HepG2 (cell line): Measurements from ENCODE around the gene PLK5. TPM values are rescaled to one million over a fixed set of nuclear protein-coding genes. Genes with fewer than 3 reads are reported as not detected.
A peak's percentile ranks its signal among the peaks of the same experiment; 100 is the strongest.

Experiments used
- AGO2 ChIP-seq: fragments of 200-400 bp; formaldehyde crosslinking; optimal IDR thresholded peaks from 2 replicates; pipeline ENCODE3; 2017; ENCODE audit warnings: mild to moderate bottlenecking, low read depth, low read length, moderate library complexity
- CHCHD3 ChIP-seq: sonication (generic); formaldehyde crosslinking; IDR thresholded peaks from 2 replicates; pipeline ENCODE4 v1.8.0; 2022; ENCODE audit warnings: mild to moderate bottlenecking, missing genetic modification reagents, moderate library complexity
- EEA1 ChIP-seq: sonication (generic); formaldehyde crosslinking; IDR thresholded peaks from 2 replicates; pipeline ENCODE4 v1.5.1; 2020; ENCODE audit warnings: mild to moderate bottlenecking, missing genetic modification reagents, borderline replicate concordance
- ERF ChIP-seq: IDR thresholded peaks from 2 replicates; pipeline ENCODE4 v1.6.1; 2018; ENCODE audit warnings: missing biosample characterization, missing genetic modification reagents
- GLI4 ChIP-seq: sonication (generic); formaldehyde crosslinking; IDR thresholded peaks from 2 replicates; pipeline ENCODE4 v1.5.1; 2020; ENCODE audit warnings: missing genetic modification reagents, mild to moderate bottlenecking, moderate library complexity, borderline replicate concordance
- HDAC1 ChIP-seq: sonication (generic); formaldehyde crosslinking; IDR thresholded peaks from 2 replicates; pipeline ENCODE4 v1.5.1; 2020; ENCODE audit warnings: mild to moderate bottlenecking, missing genetic modification reagents
- HNRNPLL ChIP-seq: fragments of 200-400 bp; formaldehyde crosslinking; IDR thresholded peaks from 2 replicates; pipeline ENCODE4 v1.6.1; 2017; ENCODE audit warnings: mild to moderate bottlenecking, low read depth, low read length; ENCODE audit not compliant: poor library complexity, severe bottlenecking
- JARID2 ChIP-seq: sonication (generic); formaldehyde crosslinking; IDR thresholded peaks from 2 replicates; pipeline ENCODE4 v1.8.1; 2023; ENCODE audit warnings: missing genetic modification reagents, inconsistent platforms; ENCODE audit not compliant: insufficient replicate concordance
- JUNB ChIP-seq: sonication (generic); formaldehyde crosslinking; IDR thresholded peaks from 2 replicates; pipeline ENCODE4 v1.8.0; 2022; ENCODE audit warnings: missing genetic modification reagents, mild to moderate bottlenecking, borderline replicate concordance
- MTA1 ChIP-seq: sonication (generic); formaldehyde crosslinking; IDR thresholded peaks from 2 replicates; pipeline ENCODE4 v1.4.0; 2020; ENCODE audit warnings: missing genetic modification reagents, mild to moderate bottlenecking, borderline replicate concordance
- NFATC3 ChIP-seq: sonication (generic); formaldehyde crosslinking; IDR thresholded peaks from 2 replicates; pipeline ENCODE4 v1.5.1; 2020; ENCODE audit warnings: mild to moderate bottlenecking, missing genetic modification reagents
- NFRKB ChIP-seq: fragments of 450-650 bp; IDR thresholded peaks from 2 replicates; pipeline ENCODE4 v1.6.1; 2017
- SP2 ChIP-seq: sonication (generic); formaldehyde crosslinking; IDR thresholded peaks from 2 replicates; pipeline ENCODE4 v1.5.1; 2020; ENCODE audit warnings: mild to moderate bottlenecking, missing genetic modification reagents
- ZFP36L1 ChIP-seq: sonication (generic); formaldehyde crosslinking; IDR thresholded peaks from 2 replicates; pipeline ENCODE4 v1.8.0; 2022; ENCODE audit warnings: mild to moderate bottlenecking, missing genetic modification reagents, moderate library complexity
- ZFP90 ChIP-seq: sonication (generic); formaldehyde crosslinking; IDR thresholded peaks from 2 replicates; pipeline ENCODE4 v1.8.0; 2022; ENCODE audit warnings: missing genetic modification reagents, mild to moderate bottlenecking, inconsistent platforms, borderline replicate concordance
- ZNF10 ChIP-seq: sonication (generic); formaldehyde crosslinking; IDR thresholded peaks from 2 replicates; pipeline ENCODE4 v1.4.0; 2020; ENCODE audit warnings: mild to moderate bottlenecking, low read depth, missing genetic modification reagents, borderline replicate concordance
- ZNF263 ChIP-seq: sonication (generic); formaldehyde crosslinking; IDR thresholded peaks from 2 replicates; pipeline ENCODE4 v1.4.0; 2020; ENCODE audit warnings: missing genetic modification reagents
- ZNF383 ChIP-seq: sonication (generic); formaldehyde crosslinking; IDR thresholded peaks from 2 replicates; pipeline ENCODE4 v1.4.0; 2020; ENCODE audit warnings: missing genetic modification reagents, mild to moderate bottlenecking, borderline replicate concordance
- ZNF468 ChIP-seq: sonication (generic); formaldehyde crosslinking; IDR thresholded peaks from 2 replicates; pipeline ENCODE4 v1.8.0; 2022; ENCODE audit warnings: mild to moderate bottlenecking, moderate library complexity, missing genetic modification reagents
- ZNF543 ChIP-seq: sonication (generic); formaldehyde crosslinking; IDR thresholded peaks from 2 replicates; pipeline ENCODE4 v1.4.0; 2020; ENCODE audit warnings: mild to moderate bottlenecking, missing genetic modification reagents
- ZNF550 ChIP-seq: sonication (generic); formaldehyde crosslinking; IDR thresholded peaks from 2 replicates; pipeline ENCODE4 v1.4.0; 2020; ENCODE audit warnings: mild to moderate bottlenecking, missing genetic modification reagents, borderline replicate concordance
- polyA plus RNA-seq, 8 experiments: library from polyadenylated mRNA; depleted of rRNA in 3 of 8; stranded (reverse) in 7 of 8; unstranded in 1 of 8; fragments of >200 nt; fragmentation: Illumina TruSeq in 4 of 8; extraction: Trizol in 4 of 8; gene quantifications; 2 replicates each; pipeline versions ENCODE4 v1.2.1 to v1.2.3, GENCODE V29; 2011 to 2016; ENCODE audit warnings: low read depth in 4 of 8, missing spikeins in 1 of 8, mixed read lengths in 1 of 8; ENCODE audit not compliant: insufficient read depth in 1 of 8
- total RNA-seq, 5 experiments: library from RNA; depleted of rRNA; stranded (reverse); fragments of >200 nt; fragmentation: Illumina TruSeq; extraction: Trizol; gene quantifications; 2 replicates each; pipeline ENCODE4 v1.2.3, GENCODE V29; 2016; ENCODE audit warnings: low read depth in 1 of 5
- TF ChIP-seq, protein P1 (sequence below): sonication (generic); formaldehyde crosslinking; IDR thresholded peaks from 2 replicates; pipeline ENCODE4 v1.5.0; 2020; ENCODE audit warnings: missing genetic modification reagents
- TF ChIP-seq, protein P2 (sequence below): sonication (generic); formaldehyde crosslinking; IDR thresholded peaks from 2 replicates; pipeline ENCODE4 v1.5.1; 2020; ENCODE audit warnings: mild to moderate bottlenecking, missing genetic modification reagents, moderate library complexity
- TF ChIP-seq, protein P3 (sequence below): sonication (generic); formaldehyde crosslinking; IDR thresholded peaks from 2 replicates; pipeline ENCODE4 v1.8.1; 2023; ENCODE audit warnings: mild to moderate bottlenecking, moderate library complexity, missing genetic modification reagents

PLK5 gene
- total and polyA plus RNA-seq, 2 of the 13 experiments (the other 11 are each of a cell fraction or from before 2014, with no cell fraction given) = not detected

DNA sequence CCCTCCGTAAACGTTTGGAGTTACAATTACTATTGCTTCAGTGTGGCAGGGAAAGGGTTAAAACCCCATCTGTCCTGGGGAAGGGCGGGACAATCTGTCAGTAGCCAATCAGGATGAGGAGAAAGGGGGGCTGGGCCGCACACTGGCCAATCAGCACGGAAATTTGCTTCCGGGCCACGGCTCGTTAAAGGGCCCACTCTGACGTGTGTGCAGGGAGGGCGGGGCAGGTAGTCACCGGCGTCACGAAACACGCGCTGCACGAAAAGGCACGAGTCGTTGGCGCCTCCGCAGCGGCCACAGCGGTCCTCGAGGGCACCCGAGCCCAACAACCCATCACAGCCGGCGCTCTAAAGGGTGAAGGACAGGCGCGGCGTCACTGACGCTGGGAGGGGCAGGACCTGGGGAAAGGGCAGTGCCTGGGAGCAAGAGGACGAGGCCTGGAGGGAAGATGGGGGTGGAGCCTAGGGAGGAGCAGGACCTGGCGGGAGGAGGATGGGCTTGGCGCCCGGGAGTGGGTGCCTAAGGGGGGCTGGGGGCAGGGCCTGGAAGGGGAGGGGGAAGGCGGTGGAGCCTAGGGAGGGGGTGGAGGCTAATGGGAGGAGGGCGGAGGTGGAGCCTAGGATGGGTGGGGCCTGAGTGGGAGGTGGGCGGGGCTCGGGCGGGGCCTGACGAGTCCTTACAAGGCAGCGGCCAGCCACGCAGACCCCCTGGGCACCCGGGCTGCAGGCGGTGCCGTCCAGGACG is 15.9 kb upstream of the PLK5 start (continued):
- TF ChIP-seq SP2 (CRISPR knock-in tag) (peak; percentile 88), ZNF550 (CRISPR knock-in tag) (no peak), HDAC1 (CRISPR knock-in tag) (no peak), NFATC3 (CRISPR knock-in tag) (no peak), NFRKB (no peak), ZFP90 (CRISPR knock-in tag) (no peak), EEA1 (CRISPR knock-in tag) (no peak), ZNF468 (CRISPR knock-in tag) (no peak), GLI4 (CRISPR knock-in tag) (no peak), ERF (CRISPR knock-in tag) (no peak), JARID2 (CRISPR knock-in tag) (no peak), ZNF263 (no peak), ZFP36L1 (CRISPR knock-in tag) (no peak), ZNF543 (no peak), HNRNPLL (peak; percentile 31), ZNF383 (CRISPR knock-in tag) (no peak), CHCHD3 (CRISPR knock-in tag) (no peak), JUNB (CRISPR knock-in tag) (no peak), ZNF10 (CRISPR knock-in tag) (no peak), AGO2 (peak; percentile 44), MTA1 (CRISPR knock-in tag) (no peak)
- TF ChIP-seq, protein P1, sequence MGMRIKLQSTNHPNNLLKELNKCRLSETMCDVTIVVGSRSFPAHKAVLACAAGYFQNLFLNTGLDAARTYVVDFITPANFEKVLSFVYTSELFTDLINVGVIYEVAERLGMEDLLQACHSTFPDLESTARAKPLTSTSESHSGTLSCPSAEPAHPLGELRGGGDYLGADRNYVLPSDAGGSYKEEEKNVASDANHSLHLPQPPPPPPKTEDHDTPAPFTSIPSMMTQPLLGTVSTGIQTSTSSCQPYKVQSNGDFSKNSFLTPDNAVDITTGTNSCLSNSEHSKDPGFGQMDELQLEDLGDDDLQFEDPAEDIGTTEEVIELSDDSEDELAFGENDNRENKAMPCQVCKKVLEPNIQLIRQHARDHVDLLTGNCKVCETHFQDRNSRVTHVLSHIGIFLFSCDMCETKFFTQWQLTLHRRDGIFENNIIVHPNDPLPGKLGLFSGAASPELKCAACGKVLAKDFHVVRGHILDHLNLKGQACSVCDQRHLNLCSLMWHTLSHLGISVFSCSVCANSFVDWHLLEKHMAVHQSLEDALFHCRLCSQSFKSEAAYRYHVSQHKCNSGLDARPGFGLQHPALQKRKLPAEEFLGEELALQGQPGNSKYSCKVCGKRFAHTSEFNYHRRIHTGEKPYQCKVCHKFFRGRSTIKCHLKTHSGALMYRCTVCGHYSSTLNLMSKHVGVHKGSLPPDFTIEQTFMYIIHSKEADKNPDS = no peak
- TF ChIP-seq, protein P2, sequence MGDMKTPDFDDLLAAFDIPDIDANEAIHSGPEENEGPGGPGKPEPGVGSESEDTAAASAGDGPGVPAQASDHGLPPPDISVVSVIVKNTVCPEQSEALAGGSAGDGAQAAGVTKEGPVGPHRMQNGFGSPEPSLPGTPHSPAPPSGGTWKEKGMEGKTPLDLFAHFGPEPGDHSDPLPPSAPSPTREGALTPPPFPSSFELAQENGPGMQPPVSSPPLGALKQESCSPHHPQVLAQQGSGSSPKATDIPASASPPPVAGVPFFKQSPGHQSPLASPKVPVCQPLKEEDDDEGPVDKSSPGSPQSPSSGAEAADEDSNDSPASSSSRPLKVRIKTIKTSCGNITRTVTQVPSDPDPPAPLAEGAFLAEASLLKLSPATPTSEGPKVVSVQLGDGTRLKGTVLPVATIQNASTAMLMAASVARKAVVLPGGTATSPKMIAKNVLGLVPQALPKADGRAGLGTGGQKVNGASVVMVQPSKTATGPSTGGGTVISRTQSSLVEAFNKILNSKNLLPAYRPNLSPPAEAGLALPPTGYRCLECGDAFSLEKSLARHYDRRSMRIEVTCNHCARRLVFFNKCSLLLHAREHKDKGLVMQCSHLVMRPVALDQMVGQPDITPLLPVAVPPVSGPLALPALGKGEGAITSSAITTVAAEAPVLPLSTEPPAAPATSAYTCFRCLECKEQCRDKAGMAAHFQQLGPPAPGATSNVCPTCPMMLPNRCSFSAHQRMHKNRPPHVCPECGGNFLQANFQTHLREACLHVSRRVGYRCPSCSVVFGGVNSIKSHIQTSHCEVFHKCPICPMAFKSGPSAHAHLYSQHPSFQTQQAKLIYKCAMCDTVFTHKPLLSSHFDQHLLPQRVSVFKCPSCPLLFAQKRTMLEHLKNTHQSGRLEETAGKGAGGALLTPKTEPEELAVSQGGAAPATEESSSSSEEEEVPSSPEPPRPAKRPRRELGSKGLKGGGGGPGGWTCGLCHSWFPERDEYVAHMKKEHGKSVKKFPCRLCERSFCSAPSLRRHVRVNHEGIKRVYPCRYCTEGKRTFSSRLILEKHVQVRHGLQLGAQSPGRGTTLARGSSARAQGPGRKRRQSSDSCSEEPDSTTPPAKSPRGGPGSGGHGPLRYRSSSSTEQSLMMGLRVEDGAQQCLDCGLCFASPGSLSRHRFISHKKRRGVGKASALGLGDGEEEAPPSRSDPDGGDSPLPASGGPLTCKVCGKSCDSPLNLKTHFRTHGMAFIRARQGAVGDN (CRISPR knock-in tag) = 0 out of 2 replicates have a peak, but pooled peaks have one; percentile 32
- TF ChIP-seq, protein P3, sequence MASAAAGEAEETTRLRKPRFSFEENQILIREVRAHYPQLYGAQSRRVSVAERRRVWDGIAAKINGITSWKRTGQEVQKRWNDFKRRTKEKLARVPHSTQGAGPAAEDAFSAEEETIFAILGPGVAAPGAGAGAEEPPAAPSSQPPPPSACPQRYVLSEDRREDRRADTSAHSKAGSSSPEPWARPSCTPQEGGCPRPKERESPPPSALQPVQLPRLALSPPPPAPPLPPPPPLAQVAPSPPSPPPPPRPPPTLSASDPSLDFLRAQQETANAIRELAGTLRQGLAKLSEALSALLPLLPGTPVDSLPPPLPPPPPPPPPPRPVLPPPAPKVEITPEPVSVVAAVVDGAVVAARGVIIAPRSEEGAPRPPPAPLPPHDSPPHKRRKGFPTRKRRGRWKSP (CRISPR knock-in tag) = no peak
